Measurements from ENCODE around the gene SHKBP1.

GRCh38 chr19:40623403-40624251 lies 47.0 kb downstream of the SHKBP1 start:
- TF ChIP-seq ZNF778 (CRISPR knock-in tag; IDR thresholded peaks at IDR 0.05) (no peak), CTCF (IDR thresholded peaks at IDR 0.05 in 2 of 3, conservative IDR thresholded peaks at IDR 0.05 in 1 of 3; ENCODE audit: insufficient read depth in 2 of 3, low read depth in 1 of 3, low read length in 3 of 3) (no peak; a peak in 1 of 6 replicates), MYC (IDR thresholded peaks at IDR 0.05; ENCODE audit: low read depth, low read length) (peak; percentile 74), MYC (CRISPR knock-in tag; IDR thresholded peaks at IDR 0.05; ENCODE audit: borderline replicate concordance, low read depth) (no peak), KDM4B (IDR thresholded peaks at IDR 0.05; ENCODE audit: borderline replicate concordance in 2 of 2, low read depth in 1 of 2) (no peak; a peak in 1 of 4 replicates), NFYB (IDR thresholded peaks at IDR 0.05; ENCODE audit: extremely low read depth, insufficient read length) (no peak), POLR2A (conservative IDR thresholded peaks at IDR 0.05) (no peak), SMAD3 (CRISPR knock-in tag; conservative IDR thresholded peaks at IDR 0.05) (no peak), MXI1 (IDR thresholded peaks at IDR 0.05; ENCODE audit: low read depth, low read length) (no peak), MAZ (CRISPR knock-in tag; conservative IDR thresholded peaks at IDR 0.05 in 1 of 2, IDR thresholded peaks at IDR 0.05 in 1 of 2) (peak; percentile 69 to 71), NFE2 (IDR thresholded peaks at IDR 0.05; ENCODE audit: low read depth) (no peak), HDAC1 (IDR thresholded peaks at IDR 0.05) (no peak; a peak in 1 of 4 replicates), JUN (IDR thresholded peaks at IDR 0.05; ENCODE audit: borderline replicate concordance, low read depth, low read length) (peak; percentile 18; the same call in 1 of the 2 replicates), JUN (CRISPR knock-in tag; IDR thresholded peaks at IDR 0.05; ENCODE audit: borderline replicate concordance) (no peak), PHB2 (IDR thresholded peaks at IDR 0.05; ENCODE audit: low read depth) (no peak), HNRNPK (IDR thresholded peaks at IDR 0.05; ENCODE audit: low read depth, low read length, poor library complexity, severe bottlenecking) (no peak)

Data from K562 (cell line).